HG03520 (cell line): ENCODE results near the gene ABCD4.
"Not testable (repeated sequence)": the region's sequence is repeated elsewhere in the genome, so short reads cannot be mapped to it uniquely, and the experiment has no call there.

Experiments used
- ATAC-seq: cut with Tn5 transposase; IDR thresholded peaks from one replicate; pipeline ENCODE4 v1.9.1; 2021; ENCODE audit warnings: mild to moderate bottlenecking, moderate library complexity; ENCODE audit not compliant: unreplicated experiment

ABCD4 gene

DNA sequence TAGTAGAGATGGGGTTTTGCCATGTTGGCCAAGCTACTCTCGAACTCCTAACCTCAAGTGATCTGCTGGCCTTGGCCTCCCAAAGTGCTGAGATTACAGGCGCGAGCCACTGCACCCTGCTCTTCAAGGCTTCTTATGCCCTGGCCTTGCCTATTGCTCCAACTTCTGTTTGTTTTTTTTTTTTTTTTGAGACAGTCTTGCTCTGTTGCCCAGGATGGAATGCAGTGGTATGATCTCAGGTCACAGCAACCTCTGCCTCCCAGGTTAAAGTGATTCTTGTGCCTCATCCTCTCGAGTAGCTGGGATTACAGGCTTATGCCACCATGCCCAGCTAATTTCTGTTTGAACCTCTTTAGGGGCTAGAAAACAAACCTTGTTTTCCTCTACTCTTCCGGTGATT lies 6.0 kb upstream of the ABCD4 start:
- ATAC-seq = no peak

- peak; percentile 49 for ATAC-seq
Observed at GRCh38 chr14:74302152-74302628, 544 bp downstream of the ABCD4 start.

DNA sequence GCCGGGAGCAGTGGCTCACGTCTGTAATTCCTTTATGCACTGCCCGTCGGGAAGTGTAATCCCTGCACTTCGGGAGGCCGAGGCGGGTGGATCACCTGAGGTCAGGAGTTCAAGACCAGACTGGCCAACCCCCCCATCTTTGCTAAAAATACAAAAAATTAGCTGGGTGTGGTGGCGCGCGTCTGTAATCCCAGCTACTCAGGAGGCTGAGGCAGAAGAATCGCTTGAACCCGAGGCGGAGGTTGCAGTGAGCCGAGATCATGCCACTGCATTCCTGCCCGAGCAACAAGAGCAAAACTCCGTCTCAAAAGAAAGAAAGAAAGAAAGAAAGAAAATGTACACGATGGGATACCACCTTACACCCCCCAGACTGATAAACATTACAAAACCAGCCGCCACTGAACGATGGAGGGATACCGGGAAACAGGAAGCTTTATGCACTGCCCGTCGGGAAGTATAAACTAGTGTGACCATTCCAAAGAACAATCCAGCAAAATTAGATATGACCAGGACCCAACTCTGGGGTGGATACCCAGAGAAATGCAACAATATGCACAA lies 1.1 kb downstream of the ABCD4 start:
- no peak for ATAC-seq

- no peak for ATAC-seq
Observed at GRCh38 chr14:74299061-74299545, 3.6 kb downstream of the ABCD4 start.

DNA sequence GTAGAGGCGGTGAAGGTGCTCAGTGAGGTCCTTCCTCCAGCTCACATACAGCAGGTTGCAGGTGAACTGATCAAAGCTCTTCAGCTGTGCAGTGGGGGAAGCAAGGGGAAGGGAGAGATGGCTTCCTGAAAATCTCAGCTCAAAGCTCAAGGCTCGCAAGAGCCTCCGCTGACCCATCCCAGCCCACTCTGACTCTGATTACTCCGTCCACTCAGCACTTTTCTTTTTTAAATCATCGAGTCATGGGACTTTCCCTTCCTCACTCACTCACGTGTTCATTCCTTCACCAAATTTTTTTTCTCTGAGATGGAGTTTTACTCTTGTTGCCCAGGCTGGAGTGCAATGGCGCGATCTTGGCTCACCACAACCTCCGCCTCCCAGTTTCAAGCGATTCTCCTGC lies 4.7 kb downstream of the ABCD4 start:
- no peak for ATAC-seq

- no peak for ATAC-seq
Observed at GRCh38 chr14:74296037-74296467, 6.7 kb downstream of the ABCD4 start.

GRCh38 chr14:74293606-74294005 lies 9.1 kb downstream of the ABCD4 start:
- no peak for ATAC-seq

DNA sequence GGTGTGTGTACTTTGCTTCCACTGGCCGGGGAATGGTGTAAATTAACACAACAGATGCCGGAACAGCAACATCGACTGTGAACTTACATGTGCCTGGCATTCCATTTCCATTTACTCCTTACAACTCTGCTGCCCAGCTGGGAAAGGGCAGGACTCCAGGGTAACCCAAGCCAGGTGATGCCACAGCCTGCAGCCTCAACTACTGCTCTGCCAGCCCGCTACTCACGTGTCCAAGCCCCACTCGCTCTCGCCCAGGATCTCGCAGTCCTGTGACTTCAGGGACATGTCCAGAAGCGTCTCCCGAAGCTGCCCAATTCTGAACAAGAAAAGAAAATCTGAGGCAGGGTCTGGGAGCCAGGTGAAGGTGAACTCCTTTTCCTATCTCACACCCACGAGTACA lies 10.7 kb downstream of the ABCD4 start:
- ATAC-seq = no peak

DNA sequence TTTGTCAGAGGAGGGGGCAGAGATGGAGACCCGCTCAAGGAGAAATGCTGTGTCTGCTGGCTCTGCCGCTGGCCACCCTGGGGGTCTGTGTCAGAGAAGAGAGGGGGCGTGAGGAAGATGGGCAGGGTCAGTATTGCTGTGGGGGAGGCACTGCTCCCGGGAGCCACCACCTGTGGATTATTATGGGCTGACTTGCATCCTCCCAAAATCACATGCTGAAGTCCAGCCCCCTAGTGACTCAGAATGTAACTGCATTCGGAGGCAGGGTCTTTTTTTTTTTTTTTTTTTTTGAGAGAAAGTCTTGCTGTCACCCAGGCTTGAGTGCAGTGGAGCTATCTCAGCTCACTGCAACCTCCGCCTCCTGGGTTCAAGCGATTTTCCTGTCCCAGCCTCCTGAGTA lies 12.3 kb downstream of the ABCD4 start:
- ATAC-seq = no peak

GRCh38 chr14:74289801-74290200 lies 12.9 kb downstream of the ABCD4 start:
- ATAC-seq = no peak

DNA sequence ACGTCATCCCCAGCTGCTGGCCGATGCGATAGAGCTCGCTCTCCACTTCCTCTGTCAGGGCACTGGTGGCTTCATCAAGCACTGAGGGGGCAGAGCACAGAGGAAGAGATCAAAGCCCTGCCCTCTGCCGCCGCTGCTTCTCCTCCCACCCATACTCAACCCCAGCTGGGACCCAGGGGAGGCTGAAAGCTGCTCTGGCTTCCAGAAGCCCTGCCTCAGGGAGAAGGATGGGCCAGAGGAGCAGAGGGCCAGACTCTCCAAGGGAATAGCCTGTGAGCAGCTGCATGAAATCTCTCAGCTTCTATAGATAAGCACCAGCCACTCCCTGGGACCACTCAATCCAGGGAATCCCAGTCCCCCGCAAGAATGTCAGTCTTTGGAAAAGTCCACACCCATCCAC lies 16.0 kb downstream of the ABCD4 start:
- no peak for ATAC-seq

DNA sequence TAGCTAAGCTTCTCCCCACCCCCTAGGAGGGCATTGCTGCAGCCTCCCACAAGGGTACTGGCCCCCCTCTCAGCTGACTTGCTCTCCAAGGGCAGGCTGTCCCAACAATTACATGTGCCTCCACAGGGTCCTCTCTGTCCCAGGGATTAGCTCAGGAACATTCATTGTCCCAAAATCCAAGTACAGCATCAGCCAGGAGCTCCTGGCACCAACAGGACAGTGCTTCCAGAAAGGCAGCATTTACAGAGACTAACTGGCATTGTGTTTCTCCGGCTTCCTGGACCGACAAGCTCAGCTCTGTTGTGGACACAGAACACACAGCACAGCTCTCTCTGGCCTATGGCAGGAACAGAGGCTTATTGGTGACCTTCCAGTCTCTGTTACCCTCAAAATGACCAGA lies 21.7 kb downstream of the ABCD4 start:
- no peak for ATAC-seq

GRCh38 chr14:74278080-74278479 lies 24.7 kb downstream of the ABCD4 start:
- no peak for ATAC-seq

DNA sequence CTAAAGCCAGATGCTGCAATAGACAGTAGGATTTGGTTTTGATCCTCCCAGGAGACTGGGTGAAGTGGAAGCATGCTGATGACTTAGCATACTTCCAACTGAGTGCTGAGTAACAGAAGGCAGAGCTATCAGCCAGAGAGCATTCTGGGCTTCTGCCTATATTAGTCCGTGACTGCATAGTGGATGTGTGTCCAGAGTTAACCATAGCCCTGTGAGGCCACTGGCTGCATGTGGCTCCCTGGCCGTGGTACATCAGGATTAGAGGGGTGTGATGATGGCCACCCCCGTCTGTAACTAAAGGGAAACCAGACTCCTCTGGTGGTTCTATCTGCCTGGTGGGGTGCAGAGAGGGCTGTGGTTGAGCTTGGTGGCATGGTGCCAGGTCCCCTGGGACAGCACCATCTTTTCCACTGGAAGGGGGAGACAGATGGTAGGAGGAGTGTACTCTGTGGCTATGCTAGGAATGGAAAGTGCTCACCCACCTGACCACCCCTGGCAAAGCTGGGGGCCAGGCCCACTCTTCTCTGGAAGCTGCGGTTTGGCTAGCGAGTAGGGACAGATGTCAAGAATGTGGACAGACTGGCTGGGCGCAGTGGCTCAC lies 27.4 kb downstream of the ABCD4 start:
- ATAC-seq = no peak

- ATAC-seq = no peak
Observed at GRCh38 chr14:74271365-74271764, 31.4 kb downstream of the ABCD4 start.

- not testable (repeated sequence) for ATAC-seq
Observed at GRCh38 chr14:74270382-74271177, 32.2 kb downstream of the ABCD4 start.

- no peak for ATAC-seq
Observed at GRCh38 chr14:74267588-74267987, 35.1 kb downstream of the ABCD4 start.

GRCh38 chr14:74265301-74265965 lies 37.3 kb downstream of the ABCD4 start:
- no peak for ATAC-seq

DNA sequence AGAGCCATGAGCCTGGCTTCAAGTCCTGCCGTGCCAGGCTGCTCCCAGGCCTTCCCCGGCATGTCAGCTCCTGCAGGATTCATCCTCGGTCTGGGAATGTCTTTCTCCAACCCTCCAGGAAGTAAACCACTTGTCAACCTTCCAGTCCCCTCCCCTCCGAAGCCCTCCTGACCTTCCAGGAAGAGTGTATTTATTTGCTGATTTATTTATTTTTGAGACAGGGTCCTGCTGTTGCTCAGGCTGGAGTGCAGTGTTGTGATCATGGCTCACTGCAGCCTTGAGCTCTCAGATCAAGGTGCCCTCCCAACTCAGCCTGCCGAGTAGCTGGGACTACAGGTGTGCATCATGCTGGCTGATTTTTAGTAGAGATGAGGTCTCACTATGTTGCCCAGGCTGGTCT lies 38.8 kb downstream of the ABCD4 start:
- ATAC-seq = no peak

DNA sequence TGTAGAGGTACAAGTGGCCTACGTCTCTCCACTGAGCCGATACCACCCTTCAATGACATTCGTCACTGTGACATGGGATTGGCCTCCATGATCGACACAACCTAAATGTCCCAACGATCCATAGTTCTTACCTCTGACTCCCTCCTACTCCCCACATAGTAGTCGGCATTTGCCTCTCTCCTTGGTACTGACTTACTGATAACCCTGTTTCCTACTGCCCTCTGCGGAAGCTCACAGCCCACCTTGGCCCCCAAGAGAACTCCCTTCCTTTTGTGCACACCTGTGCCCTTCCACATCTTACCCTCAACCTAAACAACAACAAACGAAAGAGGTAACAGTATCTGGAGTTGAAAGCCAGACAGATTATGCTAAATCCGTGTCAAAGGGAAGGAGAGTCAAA lies 39.6 kb downstream of the ABCD4 start:
- ATAC-seq = no peak

GRCh38 chr14:74262076-74262475 lies 40.7 kb downstream of the ABCD4 start:
- ATAC-seq = no peak
